CMK (cell line): ENCODE measurements around the gene GSG1L.
A peak's percentile ranks its signal among the peaks of the same experiment; 100 is the strongest.

Source experiments
- DNase-seq: peaks from one replicate; pipeline ENCODE4 v3.0.0-alpha.2; 2010; ENCODE audit warnings: low read depth

GSG1L gene

GRCh38 chr16:27818246-27818645 lies 245.3 kb downstream of the GSG1L start:
- no peak for DNase-seq

- DNase-seq: no peak
These were observed 246.5 kb downstream of the GSG1L start for GRCh38 chr16:27817038-27817437.

GRCh38 chr16:27816561-27816960 lies 247.0 kb downstream of the GSG1L start:
- DNase-seq: no peak

GRCh38 chr16:27813591-27813990 lies 249.9 kb downstream of the GSG1L start:
- no peak for DNase-seq

GRCh38 chr16:27811881-27812280 lies 251.6 kb downstream of the GSG1L start:
- DNase-seq: no peak

- DNase-seq: no peak
These were observed 256.5 kb downstream of the GSG1L start for GRCh38 chr16:27806986-27807385.

- DNase-seq: no peak
These were observed 257.1 kb downstream of the GSG1L start for GRCh38 chr16:27806388-27806787.

GRCh38 chr16:27805828-27806351 lies 257.6 kb downstream of the GSG1L start:
- no peak for DNase-seq

- no peak for DNase-seq
These were observed 259.6 kb downstream of the GSG1L start for GRCh38 chr16:27803775-27804549.

- DNase-seq: no peak
These were observed 260.7 kb downstream of the GSG1L start for GRCh38 chr16:27802664-27803439.

- DNase-seq: no peak
These were observed 262.1 kb downstream of the GSG1L start for GRCh38 chr16:27801289-27801945.

- no peak for DNase-seq
These were observed 262.7 kb downstream of the GSG1L start for GRCh38 chr16:27800817-27801216.

GRCh38 chr16:27799896-27800295 lies 263.6 kb downstream of the GSG1L start:
- DNase-seq: no peak

- DNase-seq: no peak
These were observed 265.3 kb downstream of the GSG1L start for GRCh38 chr16:27798241-27798640.

- DNase-seq: peak; percentile 7
These were observed 267.4 kb downstream of the GSG1L start for GRCh38 chr16:27795992-27796614.

GRCh38 chr16:27793249-27793622 lies 270.3 kb downstream of the GSG1L start:
- no peak for DNase-seq

- no peak for DNase-seq
These were observed 270.8 kb downstream of the GSG1L start for GRCh38 chr16:27792486-27793248.

GRCh38 chr16:27791404-27791719 lies 272.2 kb downstream of the GSG1L start:
- no peak for DNase-seq

GRCh38 chr16:27790546-27791403 lies 272.7 kb downstream of the GSG1L start:
- DNase-seq: no peak

- no peak for DNase-seq
These were observed 273.8 kb downstream of the GSG1L start for GRCh38 chr16:27789595-27790241.
